GM21447 (cell line): Measurements from ENCODE around the gene LVRN.
A peak's percentile ranks its signal among the peaks of the same experiment; 100 is the strongest.

ENCODE experiments used
- ATAC-seq: cut with Tn5 transposase; IDR thresholded peaks from one replicate; pipeline ENCODE4 v1.9.1; 2021; ENCODE audit not compliant: unreplicated experiment

LVRN gene

GRCh38 chr5:116023619-116024018 lies 61.3 kb downstream of the LVRN start:
- ATAC-seq, result no peak

- no peak for ATAC-seq
These were observed 63.6 kb downstream of the LVRN start for GRCh38 chr5:116025866-116026265.

- ATAC-seq, result peak; percentile 72
These were observed 69.8 kb downstream of the LVRN start, which contains the start of gene ARL14EPL for GRCh38 chr5:116032094-116032517. ARL14EPL (plus strand) TSS chr5:116032472; CDS start chr5:116051466, 18,994 bp downstream.

- peak; percentile 54 for ATAC-seq
These were observed 70.7 kb downstream of the LVRN start for GRCh38 chr5:116032991-116033390.

DNA sequence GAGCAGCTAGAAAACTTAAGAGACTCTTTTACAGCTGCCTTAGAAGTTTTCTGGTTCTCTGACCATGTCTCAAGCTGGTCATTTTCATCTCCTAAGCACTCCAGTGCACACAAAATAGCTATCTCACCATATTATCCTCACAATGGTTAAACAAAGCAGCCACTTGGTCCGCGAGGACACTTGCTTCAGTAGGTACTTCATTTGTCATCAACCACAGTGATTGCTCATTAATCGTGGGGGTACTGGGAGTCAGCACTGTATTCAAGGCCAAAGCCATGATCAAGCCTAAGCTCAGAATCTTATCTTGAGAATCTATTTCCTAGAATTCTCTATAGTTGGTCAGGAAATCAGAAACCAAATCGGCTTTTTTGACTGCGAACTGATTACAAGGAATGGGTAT lies 72.8 kb downstream of the LVRN start:
- ATAC-seq, result no peak

GRCh38 chr5:116037236-116037822 lies 75.1 kb downstream of the LVRN start:
- no peak for ATAC-seq

- peak; percentile 81 for ATAC-seq
These were observed 76.5 kb downstream of the LVRN start for GRCh38 chr5:116038817-116039216.

GRCh38 chr5:116042375-116042774 lies 80.1 kb downstream of the LVRN start:
- ATAC-seq, result no peak

DNA sequence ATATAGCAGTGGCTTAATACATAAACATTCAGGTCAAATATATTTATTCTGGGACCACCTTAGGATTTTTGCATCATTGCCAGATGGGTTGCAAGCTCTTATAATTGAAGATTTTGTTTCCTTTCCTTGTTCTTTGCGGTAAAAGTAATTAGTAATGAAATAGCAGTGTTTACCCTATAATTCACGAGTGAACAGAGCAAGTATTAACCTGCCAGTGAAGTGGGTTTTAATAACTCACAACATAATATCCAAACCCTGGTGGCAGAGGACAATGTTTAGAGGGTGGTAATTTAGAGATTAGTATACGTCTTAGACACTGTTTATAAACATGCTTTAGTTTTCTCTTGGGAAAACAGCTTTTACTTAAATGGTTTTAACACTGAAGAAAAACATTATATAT lies 81.8 kb downstream of the LVRN start:
- no peak for ATAC-seq

DNA sequence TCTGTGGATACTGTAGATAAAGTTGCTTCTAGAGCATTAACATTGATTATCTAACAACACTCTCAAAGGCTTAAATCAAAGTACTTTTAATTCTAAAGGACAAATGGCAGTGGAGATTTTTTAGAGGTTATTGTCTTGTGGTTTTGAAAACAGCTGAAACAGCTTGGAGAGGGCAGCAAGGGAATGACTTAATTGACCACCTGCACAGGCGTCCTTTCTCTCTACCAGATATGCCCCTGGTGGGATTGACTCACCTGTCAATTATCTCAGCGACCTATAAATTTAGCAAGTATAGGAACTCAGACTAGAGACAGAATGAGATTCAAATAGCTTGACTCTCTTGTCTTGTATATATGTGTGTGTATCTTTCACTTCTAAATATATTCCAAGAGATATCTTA lies 83.5 kb downstream of the LVRN start:
- ATAC-seq, result no peak

GRCh38 chr5:116046261-116046660 lies 84.0 kb downstream of the LVRN start:
- no peak for ATAC-seq

GRCh38 chr5:116046823-116047222 lies 84.5 kb downstream of the LVRN start:
- no peak for ATAC-seq

DNA sequence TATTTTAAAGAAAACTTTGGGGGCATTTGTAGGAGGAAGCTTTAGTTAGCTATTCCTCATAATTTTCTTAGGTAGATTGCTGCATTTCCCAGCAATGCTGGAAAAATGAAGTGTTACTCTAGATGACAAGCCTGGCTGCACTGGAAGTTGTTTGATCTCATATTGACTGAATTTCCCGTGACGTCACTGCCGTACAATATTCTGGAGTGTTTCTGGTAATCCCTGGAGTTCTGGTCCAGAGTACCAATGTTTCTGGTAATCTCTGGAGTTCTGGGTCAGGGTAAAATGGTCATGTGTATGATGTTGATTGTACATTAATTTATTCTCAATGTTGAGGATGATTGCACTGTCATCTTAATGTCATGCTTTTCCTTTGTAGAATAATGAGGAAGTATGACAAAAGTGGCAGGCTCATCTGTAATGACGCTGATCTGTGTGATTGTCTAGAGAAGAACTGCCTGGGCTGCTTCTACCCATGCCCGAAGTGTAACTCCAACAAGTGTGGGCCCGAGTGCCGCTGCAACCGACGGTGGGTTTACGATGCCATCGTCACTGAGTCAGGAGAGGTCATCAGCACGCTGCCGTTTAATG lies 96.2 kb downstream of the LVRN start:
- ATAC-seq, result no peak

- no peak for ATAC-seq
These were observed 100.1 kb downstream of the LVRN start for GRCh38 chr5:116062352-116062751.

GRCh38 chr5:116063950-116064349 lies 101.7 kb downstream of the LVRN start:
- ATAC-seq, result no peak

DNA sequence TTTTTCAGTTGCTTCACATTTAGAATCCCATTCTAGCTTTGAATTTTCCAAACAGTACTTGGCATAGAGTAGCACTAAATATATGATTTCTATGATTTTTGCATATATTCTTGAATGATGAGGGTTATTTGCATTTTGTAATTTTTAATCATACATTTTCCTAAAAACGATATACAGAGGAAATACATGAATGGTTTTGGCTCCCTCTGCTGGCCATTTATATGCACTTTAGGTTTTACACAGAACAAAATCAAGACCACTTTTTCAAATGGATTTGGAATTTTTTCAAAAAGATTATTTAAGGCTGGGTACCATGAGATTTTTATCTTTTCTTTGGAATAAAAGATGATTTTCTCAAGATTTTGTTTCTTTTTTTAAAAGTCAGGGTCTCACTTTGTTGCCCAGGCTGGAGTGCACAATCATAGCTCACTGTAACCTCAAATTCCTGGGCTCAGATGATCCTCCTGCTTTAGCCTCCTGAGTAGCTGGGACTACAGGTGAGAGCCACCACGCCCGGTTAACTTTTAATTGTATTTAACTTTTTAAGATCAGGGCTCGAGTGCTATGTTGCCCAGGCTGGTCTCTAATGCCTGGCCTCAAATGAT lies 105.9 kb downstream of the LVRN start:
- ATAC-seq, result peak; percentile 55

GRCh38 chr5:116071211-116071610 lies 108.9 kb downstream of the LVRN start:
- ATAC-seq, result no peak

- ATAC-seq, result no peak
These were observed 113.0 kb downstream of the LVRN start for GRCh38 chr5:116075191-116075831.

GRCh38 chr5:116076496-116076895 lies 114.2 kb downstream of the LVRN start:
- ATAC-seq, result peak; percentile 99
